ENCODE measurements around the gene FAM25G.
"Not testable (repeated sequence)": the region's sequence is repeated elsewhere in the genome, so short reads cannot be mapped to it uniquely, and the experiment has no call there.

The FAM25G gene
- 0 reads per million in 2 donors for total RNA-seq

DNA sequence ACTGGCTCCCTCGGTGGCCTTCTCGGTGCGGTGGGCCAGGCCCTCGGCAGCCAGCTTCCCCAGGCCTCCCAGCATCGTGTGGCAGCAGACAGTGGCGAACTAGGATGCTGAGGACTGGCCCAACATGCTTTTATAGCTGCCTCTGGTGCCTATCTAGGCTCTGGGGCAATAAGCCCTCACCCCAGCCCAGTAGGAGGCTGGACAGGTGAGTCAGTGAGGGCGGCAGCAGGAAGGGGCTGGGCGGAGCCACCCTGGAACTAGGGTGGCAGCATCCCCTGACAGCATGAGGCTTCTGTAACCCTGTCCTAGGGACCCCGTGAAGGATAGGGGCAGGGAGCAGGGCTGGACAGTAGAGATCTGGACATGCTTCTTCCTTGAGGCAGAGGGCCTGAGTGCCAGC lies at the start of gene FAM25G:
TSS of gene FAM25G (minus strand) at position 101 of the 400 bp plus-strand sequence. CDS start at position 75, 26 bp downstream.
- not testable (repeated sequence) for DNase-seq

DNA sequence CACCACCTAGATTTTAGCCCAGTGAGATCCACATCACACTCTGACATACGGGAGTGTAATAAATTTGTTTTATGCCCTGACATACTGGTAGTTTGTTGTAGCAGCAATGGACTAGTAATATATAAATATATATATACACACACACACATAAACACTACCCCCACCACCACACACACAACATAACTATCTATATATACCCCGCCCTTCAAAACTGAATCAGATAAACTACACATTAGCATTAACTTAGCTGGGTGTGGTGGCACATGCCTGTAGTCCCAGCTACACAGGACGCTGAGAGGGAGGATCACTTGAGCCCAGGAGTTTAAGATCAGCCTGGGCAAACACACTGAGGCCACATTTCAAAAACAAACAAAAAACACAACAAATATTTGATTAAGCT lies 44.9 kb upstream of the FAM25G start:
- DNase-seq: peak in 1 of 5 experiments; percentile 28

DNA sequence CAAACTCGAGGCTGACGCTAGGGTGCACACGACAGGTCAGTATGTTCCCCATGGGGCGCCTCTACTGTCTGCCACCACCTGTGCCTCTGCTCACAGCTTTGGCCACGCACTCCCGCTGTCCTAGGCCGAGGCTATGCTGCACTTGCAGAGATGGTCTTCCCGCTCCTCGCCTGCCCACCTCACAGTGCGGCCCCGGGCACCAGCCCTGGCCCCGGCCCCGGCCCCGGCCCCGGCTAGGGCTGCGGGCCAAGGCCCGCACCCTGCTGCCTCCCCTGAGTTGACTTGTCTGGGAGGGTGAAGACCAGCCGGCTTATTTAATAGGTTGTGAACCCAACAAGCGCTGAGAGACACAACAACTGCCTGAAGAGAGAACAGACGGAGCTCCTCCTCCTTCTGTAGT lies 32.0 kb upstream of the FAM25G start, which contains the start of gene AGAP9:
TSS of gene AGAP9 (minus strand) at position 164 of the 400 bp plus-strand sequence. CDS start at position 52, 112 bp downstream.
- not testable (repeated sequence) for DNase-seq

DNA sequence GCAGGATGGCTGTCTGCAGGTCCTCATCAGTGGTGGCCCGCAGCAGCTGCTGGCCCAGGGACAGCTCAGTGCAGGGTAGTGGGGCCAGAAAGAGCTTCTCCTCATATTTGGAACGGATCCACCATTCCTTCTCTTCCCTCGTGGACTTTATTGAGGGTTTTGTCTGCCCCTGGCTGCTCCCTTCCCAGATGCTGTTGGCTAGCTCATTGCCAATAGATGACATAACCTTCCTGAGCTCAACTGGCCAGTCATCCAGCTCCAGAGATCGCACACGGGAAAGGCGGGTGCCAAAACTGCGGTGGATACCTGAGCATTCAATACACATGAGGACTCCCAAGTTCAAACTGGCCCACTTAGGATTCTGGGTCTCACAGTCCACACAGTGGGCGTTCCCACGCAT lies 10.8 kb upstream of the FAM25G start:
- DNase-seq: not testable (repeated sequence)

DNA sequence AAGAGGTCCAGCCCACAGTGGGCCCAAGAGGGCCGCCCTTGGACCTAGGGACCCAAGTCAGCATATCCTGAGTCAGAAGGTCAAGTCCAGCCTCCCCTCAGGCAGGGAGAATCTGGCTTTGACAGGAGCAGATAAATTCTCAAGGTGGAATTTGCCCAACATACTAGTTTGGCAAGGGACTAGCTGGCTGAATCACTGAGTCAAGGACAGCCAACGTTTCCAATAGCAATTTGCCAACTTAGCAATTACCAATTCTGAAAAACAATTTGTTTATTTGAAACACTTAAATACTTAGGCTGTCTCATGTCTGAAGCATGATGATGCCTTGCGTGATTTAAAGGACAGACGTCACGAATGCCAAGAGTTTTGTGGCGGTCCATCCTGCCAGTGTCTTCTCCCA lies 2.7 kb upstream of the FAM25G start:
- not testable (repeated sequence) for DNase-seq

DNA sequence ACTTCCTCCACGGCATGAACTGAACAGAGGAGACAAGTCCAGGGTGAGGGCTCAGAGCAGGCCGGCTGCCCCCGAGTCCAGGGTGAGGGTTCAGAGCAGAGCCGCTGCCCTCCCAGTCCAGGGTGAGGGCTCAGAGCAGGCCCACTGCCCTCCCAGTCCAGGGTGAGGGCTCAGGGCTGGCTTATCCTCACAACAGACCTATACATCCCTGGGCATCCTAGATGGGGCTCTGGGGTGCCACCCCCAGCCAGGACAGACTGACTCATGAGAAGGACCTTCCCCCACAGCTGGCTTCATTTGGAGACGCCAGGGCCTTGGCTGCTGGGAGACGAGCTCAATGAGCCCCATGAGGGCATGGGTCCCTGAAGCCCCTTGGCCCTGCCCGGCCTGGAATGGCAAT lies 1.9 kb downstream of the FAM25G start:
- not testable (repeated sequence) for DNase-seq

DNA sequence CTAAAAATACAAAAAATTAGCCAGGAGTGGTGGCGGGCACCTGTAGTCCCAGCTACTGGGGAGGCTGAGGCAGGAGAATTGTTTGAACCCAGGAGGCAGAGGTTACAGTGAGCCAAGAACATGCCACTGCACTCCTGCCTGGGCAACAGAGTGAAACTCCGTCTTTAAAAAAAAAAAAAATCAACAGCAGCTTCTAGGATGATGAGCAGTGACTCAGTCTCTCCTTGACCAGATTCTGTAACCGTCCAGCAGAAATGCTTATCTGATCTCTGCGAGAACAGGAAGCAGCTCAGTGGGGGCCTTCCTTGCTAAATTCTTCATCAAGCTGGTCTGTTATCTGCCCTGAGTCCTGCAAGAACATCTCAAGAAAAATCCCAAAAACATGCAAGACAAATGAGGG lies 5.6 kb downstream of the FAM25G start:
- DNase-seq: peak in 1 of 5 experiments; percentile 44

DNA sequence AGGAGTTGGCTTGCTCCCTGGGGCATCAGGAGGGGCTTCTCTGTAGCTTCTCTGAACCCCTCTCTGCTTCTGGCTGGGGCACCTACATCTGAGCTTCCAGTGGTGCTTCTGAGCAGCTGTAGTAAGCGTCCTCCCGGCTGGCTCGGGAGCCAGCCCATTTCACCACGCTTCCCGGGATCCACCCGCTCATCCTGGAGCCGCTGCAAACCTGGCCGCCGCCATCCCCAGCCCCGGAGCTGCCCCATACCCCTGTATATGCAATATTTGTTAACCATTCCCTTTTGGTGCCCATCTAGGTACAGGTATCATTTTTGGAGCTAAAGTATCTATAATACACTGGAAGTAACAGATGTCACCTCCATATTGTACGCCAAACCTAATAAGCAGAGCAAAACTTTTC lies 6.7 kb downstream of the FAM25G start:
- not testable (repeated sequence) for DNase-seq

DNA sequence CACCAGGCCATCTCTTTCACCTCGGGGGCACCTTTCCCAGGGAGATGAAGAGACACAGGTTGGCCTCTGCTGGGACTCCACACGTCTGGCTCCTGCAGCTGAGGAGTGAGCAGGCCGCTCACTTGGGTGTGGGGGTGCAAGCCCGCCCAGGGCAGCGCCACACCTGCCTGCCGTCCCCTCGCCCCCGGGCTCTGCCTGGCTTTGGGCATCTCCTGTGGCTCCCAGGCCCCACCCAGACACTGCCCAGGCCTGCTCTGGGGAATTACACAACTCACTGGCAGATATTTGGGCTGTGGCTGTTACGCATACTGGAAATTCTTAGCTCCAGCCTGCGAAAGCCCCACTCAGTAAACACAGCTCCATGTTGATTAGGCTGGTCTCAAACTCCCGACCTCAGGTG lies 7.6 kb downstream of the FAM25G start, which contains the start of gene ANXA8:
TSS of gene ANXA8 (minus strand) at position 193 of the 400 bp plus-strand sequence. CDS start at position 11, 182 bp downstream.
- DNase-seq: not testable (repeated sequence)

DNA sequence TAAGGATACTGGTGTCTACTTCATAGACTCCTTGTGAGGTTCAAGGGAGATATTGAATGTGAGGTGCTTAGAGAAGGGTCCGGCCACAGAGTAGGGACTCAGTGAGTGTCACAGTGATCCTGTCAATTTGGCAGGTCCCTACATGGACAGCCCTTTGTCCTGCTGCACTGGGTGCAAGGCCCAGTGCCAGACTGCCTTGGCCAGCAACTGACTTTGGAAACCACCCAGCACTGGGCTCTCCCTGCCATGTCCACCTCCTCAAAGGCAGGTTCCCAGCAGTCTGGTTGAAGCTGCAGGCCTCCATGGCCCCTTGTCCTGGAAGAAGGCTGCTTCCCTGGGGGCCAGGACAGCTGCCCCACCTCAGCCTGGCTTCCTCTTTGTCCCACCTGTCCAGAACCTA lies 9.1 kb downstream of the FAM25G start:
- DNase-seq: not testable (repeated sequence)

DNA sequence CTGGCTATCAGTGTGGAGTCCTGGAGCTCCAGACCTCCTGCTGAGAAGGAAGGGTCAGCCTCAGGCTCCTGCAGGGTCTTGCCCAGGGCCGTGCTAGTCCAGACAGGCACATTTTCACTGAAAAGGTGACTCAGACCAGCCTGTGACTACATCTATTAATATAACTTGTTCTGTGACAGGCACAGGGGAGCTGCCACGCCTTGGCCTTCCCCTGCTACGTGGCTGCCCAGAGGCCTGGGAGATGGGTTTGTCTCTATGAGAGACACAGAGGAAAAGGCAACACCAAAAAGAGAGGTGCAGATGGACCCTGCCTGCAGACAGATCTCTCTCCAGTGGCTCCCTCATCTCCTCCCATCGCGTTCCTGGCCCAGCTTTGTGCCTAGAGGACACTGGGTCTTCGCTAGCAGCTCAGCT lies 9.7 kb downstream of the FAM25G start:
- not testable (repeated sequence) for DNase-seq

DNA sequence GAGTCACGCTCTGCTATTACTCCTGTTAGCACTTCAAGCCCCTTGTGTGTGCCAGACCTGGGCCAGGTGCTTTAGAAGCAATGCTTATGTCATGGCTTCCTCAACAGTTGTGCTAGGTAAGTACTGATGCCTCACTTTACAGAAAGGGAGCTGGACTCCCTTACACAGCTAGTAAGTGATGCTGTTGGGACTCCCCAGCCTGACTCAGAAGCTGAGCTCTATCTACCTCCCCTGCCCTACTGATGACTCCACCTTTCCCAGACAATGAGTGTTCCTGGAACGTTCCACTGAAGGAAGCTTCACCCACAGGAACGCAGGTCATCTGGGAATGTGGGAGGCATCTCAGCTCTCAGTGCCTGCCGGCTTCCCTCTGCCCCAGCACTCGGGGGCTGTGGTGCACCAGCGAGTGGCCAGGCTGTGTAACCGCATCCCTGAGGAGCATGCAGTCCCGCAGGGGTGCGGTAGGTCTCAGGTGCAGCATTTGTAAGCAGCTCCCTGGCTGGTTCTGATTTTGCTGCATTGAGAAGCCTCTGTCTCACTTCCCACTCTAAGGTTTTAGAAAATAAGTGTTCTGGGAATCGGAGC lies 10.2 kb downstream of the FAM25G start:
- DNase-seq: not testable (repeated sequence)

DNA sequence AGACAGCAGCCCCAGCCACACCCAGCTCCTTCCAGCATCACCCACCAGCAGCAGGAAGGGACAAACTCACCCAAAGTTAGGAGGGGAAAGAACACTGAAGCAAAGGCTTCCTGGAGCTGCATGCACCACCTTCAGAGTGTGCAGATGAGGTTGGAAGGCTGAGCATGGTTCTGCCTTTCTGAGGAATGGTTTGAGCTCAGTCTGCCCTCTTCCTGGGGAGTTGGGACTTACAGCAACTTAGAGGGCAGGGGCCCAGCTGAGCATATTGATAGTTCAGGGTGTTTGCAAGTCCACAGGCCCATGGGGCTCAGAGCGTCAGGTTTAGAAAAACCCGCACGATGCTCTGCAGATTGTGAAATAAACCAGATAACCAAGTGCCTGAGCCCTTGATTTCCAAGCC lies 11.4 kb downstream of the FAM25G start:
- not testable (repeated sequence) for DNase-seq

DNA sequence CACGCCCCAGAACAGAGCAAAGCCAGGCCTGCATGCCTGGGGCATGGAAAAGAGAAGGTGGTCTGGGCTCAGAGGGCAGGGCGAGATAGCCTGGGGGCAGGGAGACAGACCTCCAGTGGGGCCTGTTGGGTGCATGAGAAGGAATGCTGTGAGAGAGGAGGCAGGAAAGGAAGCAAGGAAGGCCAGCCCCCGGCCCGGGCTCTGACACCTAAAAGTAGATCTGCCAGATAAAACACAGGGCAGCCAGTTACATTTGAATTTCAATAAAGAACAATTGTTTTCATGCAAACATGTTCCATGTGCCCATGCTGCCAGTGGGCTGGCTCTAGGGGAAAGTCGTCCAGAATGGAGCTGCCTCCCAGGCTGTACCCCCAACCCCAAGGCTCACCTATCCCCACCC lies 13.4 kb downstream of the FAM25G start:
- not testable (repeated sequence) for DNase-seq

DNA sequence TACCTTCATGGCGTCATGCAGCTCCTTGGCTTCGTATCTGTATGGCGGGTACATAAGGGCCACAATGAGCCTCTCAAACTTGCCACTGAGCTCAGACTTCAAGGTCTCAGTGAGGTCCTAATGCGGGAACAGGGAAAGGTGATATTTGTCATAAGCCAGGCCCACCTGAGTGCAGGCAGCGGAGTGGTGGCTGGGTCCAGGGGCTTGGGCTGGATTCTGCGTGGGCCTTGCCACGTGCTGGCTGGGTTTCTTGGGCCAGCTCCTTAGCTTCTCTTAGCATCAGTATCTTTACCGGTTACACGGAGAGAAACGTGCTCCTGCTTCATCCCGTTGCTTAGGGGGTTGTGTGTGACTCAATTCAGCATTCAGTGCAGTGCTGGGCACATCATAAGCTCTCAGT lies 14.4 kb downstream of the FAM25G start:
- not testable (repeated sequence) for DNase-seq

DNA sequence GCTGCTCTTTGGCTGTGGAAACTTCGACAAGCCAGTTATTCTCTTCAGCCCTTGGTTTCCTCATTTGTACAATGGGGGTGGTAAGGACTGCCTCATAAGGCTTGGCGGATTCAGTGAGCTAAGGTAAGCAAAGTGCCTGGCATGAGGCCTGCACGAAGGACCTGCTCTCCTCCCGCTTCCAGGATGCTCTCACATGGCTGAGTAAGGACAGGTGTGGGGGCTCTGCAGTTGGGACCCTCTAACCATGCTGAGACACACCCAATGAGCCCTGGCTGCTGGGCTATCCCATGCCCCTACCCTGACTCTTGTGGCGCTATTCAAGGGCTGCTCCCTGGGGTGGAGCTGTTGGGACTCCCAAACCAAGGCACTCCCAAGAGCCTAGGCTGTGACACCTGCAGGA lies 16.4 kb downstream of the FAM25G start:
- DNase-seq: not testable (repeated sequence)

DNA sequence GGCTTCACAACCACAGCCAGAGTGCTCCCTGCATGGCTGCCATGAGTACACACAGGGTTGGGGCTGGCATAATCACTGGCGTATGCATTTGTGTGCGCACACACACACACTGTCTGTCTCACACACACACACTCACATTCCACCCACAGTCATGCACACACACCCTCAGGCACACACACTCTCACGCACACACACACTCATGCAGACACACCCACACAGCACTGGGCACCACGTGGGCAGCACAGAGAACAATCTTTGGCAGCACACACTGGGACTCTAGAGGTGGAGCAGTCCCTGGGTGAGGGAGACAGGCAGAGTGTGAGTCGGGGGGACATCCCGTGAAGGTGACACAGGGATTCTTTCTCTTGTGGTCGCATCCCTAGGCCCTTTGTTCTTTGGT lies 18.0 kb downstream of the FAM25G start:
- not testable (repeated sequence) for DNase-seq

DNA sequence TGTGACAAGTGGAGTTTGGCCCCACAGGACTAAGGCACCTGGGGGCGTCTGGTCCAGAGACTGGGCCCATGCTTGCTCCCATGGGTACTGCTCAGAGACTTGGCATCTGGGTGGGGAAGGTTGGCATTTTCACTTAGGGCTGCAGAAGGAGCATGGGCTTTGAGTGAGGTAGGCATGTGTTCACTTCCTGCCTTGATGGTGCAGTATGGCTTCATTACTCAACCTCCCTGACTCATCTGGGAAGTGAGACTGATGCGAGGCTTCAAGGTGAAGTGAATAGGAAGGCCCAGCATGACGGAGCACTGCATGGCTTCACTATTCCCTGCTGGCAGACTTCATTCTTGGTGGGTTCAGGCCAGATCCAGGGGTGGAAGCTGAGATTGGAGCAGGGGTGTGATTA lies 18.9 kb downstream of the FAM25G start:
- not testable (repeated sequence) for DNase-seq

DNA sequence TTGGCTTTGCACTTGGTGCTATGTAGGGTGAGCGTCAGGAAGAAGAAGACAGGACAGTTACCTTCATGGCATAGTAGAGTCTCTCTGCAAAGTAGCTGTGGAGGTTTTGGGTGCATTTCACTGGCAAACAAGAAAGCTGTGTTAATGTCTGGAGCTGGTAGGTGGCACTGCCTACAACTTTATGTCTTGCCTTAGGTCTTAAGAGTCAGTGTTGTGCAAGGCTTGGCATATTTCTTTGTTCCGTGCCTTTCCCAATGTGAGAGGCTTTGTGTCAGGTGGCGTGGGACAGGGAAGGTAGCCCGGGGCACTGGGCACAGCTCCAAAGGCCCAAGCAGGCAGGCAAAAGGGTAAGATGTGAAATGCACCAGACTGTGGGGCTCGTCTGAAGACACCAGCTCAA lies 19.4 kb downstream of the FAM25G start:
- DNase-seq: not testable (repeated sequence)

DNA sequence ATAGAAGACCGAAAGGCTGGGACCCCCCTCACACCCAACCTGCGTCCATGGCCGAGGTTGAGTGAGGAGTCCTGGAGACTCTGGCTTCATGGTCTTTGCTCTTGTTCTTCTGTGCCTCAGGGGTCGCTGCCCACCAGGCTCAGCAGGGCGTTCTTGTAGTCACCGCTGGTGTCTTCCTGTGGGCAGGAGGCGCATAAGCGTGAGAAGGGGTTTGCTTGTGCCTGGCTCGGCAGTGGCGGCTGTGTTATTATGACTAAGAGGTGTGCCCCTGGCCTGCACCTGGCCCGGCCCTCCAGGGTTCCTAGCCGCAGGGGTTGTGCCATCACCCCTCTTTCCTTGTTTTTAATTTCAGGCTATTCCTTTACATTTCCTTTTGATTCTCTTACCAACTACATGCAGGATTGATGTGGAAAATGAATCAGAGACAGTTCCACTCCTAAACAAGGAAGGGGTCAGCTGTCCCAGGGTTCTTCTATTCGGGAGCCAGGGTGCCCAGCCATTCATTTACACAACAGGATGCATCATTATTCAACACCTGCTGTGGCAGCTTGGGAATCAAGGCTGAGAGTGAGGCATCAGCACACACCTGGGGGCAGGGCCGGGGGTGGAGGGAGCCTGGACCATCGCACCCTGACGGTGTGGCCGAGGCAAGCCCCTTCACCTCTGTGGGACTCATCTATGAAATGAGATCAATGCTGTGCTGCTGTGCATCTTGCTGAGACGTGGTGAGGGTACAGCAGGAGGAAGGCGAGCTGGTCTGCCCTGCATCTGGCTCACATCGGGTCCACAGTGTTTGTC lies 22.6 kb downstream of the FAM25G start:
- not testable (repeated sequence) for DNase-seq

DNA sequence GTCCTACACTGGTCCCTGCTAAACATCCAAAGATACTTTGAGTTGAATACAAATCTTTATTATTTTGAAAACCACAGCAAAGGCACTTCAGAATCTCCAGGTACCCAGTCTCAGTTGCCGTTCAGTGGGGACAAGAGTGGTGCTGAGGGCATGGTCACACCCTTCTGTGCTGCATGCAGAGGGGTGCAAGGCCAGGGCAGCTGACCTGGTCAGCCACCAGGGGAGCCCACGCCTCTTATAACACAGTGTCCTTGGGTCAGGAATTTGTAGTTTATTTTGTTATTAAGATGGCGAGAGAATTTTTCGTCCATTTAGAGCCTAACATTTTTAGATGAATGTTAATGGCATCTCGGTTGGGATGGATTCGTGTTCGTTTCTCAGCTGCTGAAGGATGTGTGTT lies 23.5 kb downstream of the FAM25G start:
- not testable (repeated sequence) for DNase-seq

DNA sequence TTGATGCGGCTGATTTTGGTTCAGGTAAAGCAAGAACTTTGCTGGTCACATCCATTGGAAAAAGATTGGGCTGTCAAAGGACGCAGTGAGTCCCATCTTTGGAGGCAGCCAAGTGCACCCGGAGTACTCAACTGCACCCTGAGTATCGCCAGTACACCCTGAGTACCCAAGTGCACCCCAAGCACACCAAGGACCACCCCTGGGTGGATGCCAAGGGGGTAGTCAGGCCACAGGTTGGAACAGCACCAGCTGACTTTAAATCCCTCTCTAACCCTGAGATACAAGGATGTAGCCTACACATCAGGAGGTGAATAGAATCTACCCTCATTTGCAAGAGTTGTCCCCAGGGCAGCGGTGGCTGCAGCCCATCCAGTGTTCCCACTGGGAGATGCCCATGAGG lies 24.0 kb downstream of the FAM25G start:
- DNase-seq: not testable (repeated sequence)

DNA sequence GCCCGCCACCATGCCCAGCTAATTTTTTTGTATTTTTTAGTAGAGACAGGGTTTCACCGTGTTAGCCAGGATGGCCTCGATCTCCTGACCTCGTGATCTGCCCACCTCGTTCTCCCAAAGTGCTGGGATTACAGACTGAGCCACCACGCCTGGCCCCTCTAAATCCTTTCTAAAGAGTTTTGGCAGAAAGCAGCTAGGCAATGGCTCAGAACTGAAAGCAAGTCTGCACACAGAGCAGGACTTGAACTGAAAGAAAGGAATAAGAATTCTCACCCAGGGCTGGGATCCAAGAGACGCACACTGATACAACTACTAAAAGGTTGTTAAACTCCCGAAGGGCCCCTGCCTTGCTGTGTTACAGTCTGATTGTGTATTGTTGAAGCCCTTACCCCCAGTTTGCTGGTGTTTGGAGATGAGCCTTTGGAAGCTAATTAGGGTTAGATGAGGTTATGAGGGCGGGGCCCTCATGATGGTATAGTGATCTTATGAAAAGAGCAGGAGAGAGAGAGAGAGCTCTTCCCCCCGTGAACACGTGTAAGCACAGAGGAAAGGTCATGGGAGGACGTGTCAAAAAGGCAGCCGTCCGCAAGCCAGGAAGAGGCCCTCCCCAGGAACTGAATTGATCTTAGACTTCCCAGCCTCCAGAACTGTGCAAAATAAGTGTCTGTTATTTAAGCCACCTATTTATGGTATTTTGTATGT lies 26.1 kb downstream of the FAM25G start:
- DNase-seq: not testable (repeated sequence)

Measured in T-helper 2 cell (primary cell).